ENCODE data around the gene DOCK4. TPM values are rescaled to one million over a fixed set of nuclear protein-coding genes. Genes with fewer than 3 reads are reported as not detected.

Gene DOCK4
- total RNA-seq, 1 experiment from 2014 or later = 20.4 TPM

GRCh38 chr7:112138938-112139337 lies 67.3 kb downstream of the DOCK4 start (continued):
- TF ChIP-seq, protein P1, sequence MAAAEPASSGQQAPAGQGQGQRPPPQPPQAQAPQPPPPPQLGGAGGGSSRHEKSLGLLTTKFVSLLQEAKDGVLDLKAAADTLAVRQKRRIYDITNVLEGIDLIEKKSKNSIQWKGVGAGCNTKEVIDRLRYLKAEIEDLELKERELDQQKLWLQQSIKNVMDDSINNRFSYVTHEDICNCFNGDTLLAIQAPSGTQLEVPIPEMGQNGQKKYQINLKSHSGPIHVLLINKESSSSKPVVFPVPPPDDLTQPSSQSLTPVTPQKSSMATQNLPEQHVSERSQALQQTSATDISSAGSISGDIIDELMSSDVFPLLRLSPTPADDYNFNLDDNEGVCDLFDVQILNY (CRISPR knock-in tag; IDR thresholded peaks at IDR 0.05) = no peak
- TF ChIP-seq SMAD4 (CRISPR knock-in tag; IDR thresholded peaks at IDR 0.05) = no peak
- no peak for TF ChIP-seq CREB1 (CRISPR knock-in tag; IDR thresholded peaks at IDR 0.05)
- no peak for TF ChIP-seq ZNF317 (CRISPR knock-in tag; IDR thresholded peaks at IDR 0.05; ENCODE audit: borderline replicate concordance, low read depth)
- no peak for TF ChIP-seq TEAD4 (CRISPR knock-in tag; IDR thresholded peaks at IDR 0.05)

- DNase-seq (ENCODE audit: low spot score) (no peak), ATAC-seq (no peak)
- ChIA-PET CTCF (interaction anchor here (1.1 kb wide), 2 partner anchors 9 to 375 kb away, joined by 3 read pairs; no protein-coding TSS in a partner anchor), POLR2A (no interaction called here)
- Mint-ChIP-seq H3K27me3 (ENCODE audit: low read depth) (no peaks in the 10 kb centered on the region), H3K27ac (no peak overlapping the region), H3K4me3 (no peak overlapping the region), H3K4me1 (peaks cover 27% of the 10 kb centered on the region), H3K9me3 (no peaks in the 10 kb centered on the region), H3K36me3 (no peaks in the 10 kb centered on the region)
- TF ChIP-seq IRF2 (CRISPR knock-in tag; IDR thresholded peaks at IDR 0.05; ENCODE audit: borderline replicate concordance, low read depth) (no peak), NR3C1 (CRISPR knock-in tag; conservative IDR thresholded peaks at IDR 0.05; ENCODE audit: low read depth) (no peak), RELA (CRISPR knock-in tag; IDR thresholded peaks at IDR 0.05; ENCODE audit: borderline replicate concordance) (no peak), ZNF671 (CRISPR knock-in tag; IDR thresholded peaks at IDR 0.05) (no peak), ATF1 (CRISPR knock-in tag; IDR thresholded peaks at IDR 0.05) (no peak), TP53 (CRISPR knock-in tag; IDR thresholded peaks at IDR 0.05) (no peak)
These were observed 67.8 kb downstream of the DOCK4 start for GRCh38 chr7:112138325-112138852.

GRCh38 chr7:112137141-112138101 lies 68.8 kb downstream of the DOCK4 start:
- no peaks in the 10 kb centered on the region for H3K36me3 Mint-ChIP-seq
- H3K27me3 Mint-ChIP-seq (ENCODE audit: low read depth) = no peaks in the 10 kb centered on the region
- TF ChIP-seq, protein P2, sequence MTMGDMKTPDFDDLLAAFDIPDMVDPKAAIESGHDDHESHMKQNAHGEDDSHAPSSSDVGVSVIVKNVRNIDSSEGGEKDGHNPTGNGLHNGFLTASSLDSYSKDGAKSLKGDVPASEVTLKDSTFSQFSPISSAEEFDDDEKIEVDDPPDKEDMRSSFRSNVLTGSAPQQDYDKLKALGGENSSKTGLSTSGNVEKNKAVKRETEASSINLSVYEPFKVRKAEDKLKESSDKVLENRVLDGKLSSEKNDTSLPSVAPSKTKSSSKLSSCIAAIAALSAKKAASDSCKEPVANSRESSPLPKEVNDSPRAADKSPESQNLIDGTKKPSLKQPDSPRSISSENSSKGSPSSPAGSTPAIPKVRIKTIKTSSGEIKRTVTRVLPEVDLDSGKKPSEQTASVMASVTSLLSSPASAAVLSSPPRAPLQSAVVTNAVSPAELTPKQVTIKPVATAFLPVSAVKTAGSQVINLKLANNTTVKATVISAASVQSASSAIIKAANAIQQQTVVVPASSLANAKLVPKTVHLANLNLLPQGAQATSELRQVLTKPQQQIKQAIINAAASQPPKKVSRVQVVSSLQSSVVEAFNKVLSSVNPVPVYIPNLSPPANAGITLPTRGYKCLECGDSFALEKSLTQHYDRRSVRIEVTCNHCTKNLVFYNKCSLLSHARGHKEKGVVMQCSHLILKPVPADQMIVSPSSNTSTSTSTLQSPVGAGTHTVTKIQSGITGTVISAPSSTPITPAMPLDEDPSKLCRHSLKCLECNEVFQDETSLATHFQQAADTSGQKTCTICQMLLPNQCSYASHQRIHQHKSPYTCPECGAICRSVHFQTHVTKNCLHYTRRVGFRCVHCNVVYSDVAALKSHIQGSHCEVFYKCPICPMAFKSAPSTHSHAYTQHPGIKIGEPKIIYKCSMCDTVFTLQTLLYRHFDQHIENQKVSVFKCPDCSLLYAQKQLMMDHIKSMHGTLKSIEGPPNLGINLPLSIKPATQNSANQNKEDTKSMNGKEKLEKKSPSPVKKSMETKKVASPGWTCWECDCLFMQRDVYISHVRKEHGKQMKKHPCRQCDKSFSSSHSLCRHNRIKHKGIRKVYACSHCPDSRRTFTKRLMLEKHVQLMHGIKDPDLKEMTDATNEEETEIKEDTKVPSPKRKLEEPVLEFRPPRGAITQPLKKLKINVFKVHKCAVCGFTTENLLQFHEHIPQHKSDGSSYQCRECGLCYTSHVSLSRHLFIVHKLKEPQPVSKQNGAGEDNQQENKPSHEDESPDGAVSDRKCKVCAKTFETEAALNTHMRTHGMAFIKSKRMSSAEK (CRISPR knock-in tag; IDR thresholded peaks at IDR 0.05; ENCODE audit: borderline replicate concordance) = no peak
- no peak for TF ChIP-seq GTF2I (CRISPR knock-in tag; conservative IDR thresholded peaks at IDR 0.05)
- peak; percentile 51; the same call in 1 of the 2 replicates for TF ChIP-seq ZNF423 (CRISPR knock-in tag; IDR thresholded peaks at IDR 0.05)
- ATAC-seq = peak; percentile 75
- ChIA-PET CTCF (interaction anchor here (1.6 kb wide), 1 partner anchor 14 kb away, joined by 4 read pairs; no protein-coding TSS in a partner anchor), POLR2A (no interaction called here)
- no peak overlapping the region for H3K4me3 Mint-ChIP-seq
- H3K27ac Mint-ChIP-seq = no peak overlapping the region
- no peaks in the 10 kb centered on the region for H3K9me3 Mint-ChIP-seq
- peak; percentile 24 for DNase-seq (ENCODE audit: low spot score)
- peaks cover 33% of the 10 kb centered on the region for H3K4me1 Mint-ChIP-seq
